Natural killer cell treated with Interleukin-12 subunit alpha and Interleukin-12 subunit beta and Interleukin-15 and Interleukin-18, amount 100 ng/mL, for 72 hours (primary cell): ENCODE measurements around the gene PDZD7. TPM values are rescaled to one million over a fixed set of nuclear protein-coding genes. Genes with fewer than 3 reads are reported as not detected.

Source experiments
- ATAC-seq, 2 donors: fragments of 150-1000 bp; cut with Tn5 transposase in 1 of 2; sonication (Bioruptor Pico), chemical (Tn5 transposase) in 1 of 2; 2 replicates each; pipeline ENCODE4 v1.10.0; 2021
- DNase-seq: peaks from one replicate; pipeline ENCODE4 v3.0.0; 2022; ENCODE audit warnings: low spot score
- H3K27ac Mint-ChIP-seq, 2 donors: 1 replicate in 1 of 2; 2 replicates in 1 of 2; pipeline ENCODE4 v1.8.0; 2022; ENCODE audit warnings: mixed read lengths in 2 of 2, mild to moderate bottlenecking in 1 of 2, moderate library complexity in 1 of 2
- H3K27me3 Mint-ChIP-seq, 2 donors: 1 replicate in 1 of 2; 2 replicates in 1 of 2; pipeline ENCODE4 v1.8.0; 2022; ENCODE audit warnings: mixed read lengths in 2 of 2
- H3K36me3 Mint-ChIP-seq: one replicate; pipeline ENCODE4 v1.8.0; 2022; ENCODE audit warnings: mixed read lengths
- H3K4me1 Mint-ChIP-seq, 2 donors: 1 replicate in 1 of 2; 2 replicates in 1 of 2; pipeline ENCODE4 v1.8.0; 2022; ENCODE audit warnings: low read depth in 2 of 2, mixed read lengths in 2 of 2, mild to moderate bottlenecking in 1 of 2
- H3K4me3 Mint-ChIP-seq: one replicate; pipeline ENCODE4 v1.8.0; 2022; ENCODE audit warnings: mixed read lengths
- H3K9me3 Mint-ChIP-seq: 2 replicates; pipeline ENCODE4 v1.8.0; 2022; ENCODE audit warnings: mixed read lengths
- total RNA-seq, 2 donors: library from RNA; stranded (reverse); gene quantifications; one replicate each; pipeline ENCODE4 v1.2.3, GENCODE V29; 2022

Gene PDZD7
- total RNA-seq = under 1 TPM; 0.17 to 0.62 TPM

DNA sequence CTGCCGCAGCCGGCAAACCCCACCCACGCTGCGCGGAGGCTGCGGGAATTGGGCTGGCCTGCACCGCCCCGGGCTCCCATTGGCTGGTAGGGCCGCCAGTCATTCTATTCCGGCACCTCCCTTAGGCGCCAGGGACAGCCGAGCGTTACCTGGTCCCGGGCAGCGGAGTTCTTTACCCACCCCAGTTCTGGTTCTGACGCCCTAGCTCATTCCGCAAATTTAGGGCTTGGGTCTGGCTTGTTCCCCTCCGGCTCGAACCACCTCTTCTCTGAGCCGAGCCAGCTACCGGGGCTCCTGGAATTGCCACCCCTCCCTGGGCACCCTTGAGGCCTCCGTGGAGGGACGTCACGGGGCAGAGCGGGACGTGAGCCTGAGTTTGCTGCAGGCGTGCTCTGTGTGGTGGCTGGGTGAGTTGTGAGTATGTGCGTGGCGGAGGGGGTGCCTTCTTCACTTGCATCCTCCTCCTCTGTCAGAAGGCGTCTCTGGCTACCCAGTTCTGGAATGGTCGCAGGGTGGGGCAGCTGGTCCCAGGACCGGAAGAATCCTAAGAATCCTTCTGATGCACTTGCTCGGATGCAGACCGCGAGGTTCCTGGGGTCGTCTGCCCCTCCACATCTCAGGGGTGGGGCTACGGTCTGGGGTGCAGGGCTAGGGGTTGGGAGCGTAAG is at the start of gene PDZD7, which contains the start of gene SFXN3:
Gene PDZD7 (minus strand): TSS at position 2 of the 668 bp plus-strand sequence. CDS start 910 bp downstream, outside the sequence.
Gene SFXN3 (plus strand): TSS at position 107 of the 668 bp plus-strand sequence. CDS start 3,461 bp downstream, outside the sequence.
- ATAC-seq = peak; percentile 93 to 95
- no peaks in the 10 kb centered on the region for H3K9me3 Mint-ChIP-seq
- peak within 1 kb of the TSS; percentile 93 for H3K4me3 Mint-ChIP-seq
- H3K27me3 Mint-ChIP-seq = peaks cover 0 to 2% of the 10 kb centered on the region in 2 donors
- peak; percentile 98 for DNase-seq
- H3K4me1 Mint-ChIP-seq = peaks cover 15 to 22% of the 10 kb centered on the region in 2 donors
- H3K36me3 Mint-ChIP-seq = no peaks in the 10 kb centered on the region
- H3K27ac Mint-ChIP-seq = peak within 1 kb of the TSS; percentile 61 to 80

GRCh38 chr10:101079874-101080273 is 48.9 kb upstream of the PDZD7 start:
- ATAC-seq (no peak), DNase-seq (peak; percentile 42)
- H3K4me1 Mint-ChIP-seq = no peaks in the 10 kb centered on the region
- H3K9me3 Mint-ChIP-seq = no peaks in the 10 kb centered on the region
- H3K27ac Mint-ChIP-seq = no peak overlapping the region
- no peak overlapping the region for H3K4me3 Mint-ChIP-seq
- no peaks in the 10 kb centered on the region for H3K36me3 Mint-ChIP-seq
- H3K27me3 Mint-ChIP-seq = peaks cover 50 to 59% of the 10 kb centered on the region in 2 donors

GRCh38 chr10:101076630-101077029 is 45.7 kb upstream of the PDZD7 start:
- Mint-ChIP-seq H3K4me1 (peaks cover 0 to 4% of the 10 kb centered on the region in 2 donors), H3K27ac (no peak overlapping the region), H3K4me3 (no peak overlapping the region), H3K27me3 (peaks cover 53 to 75% of the 10 kb centered on the region in 2 donors), H3K36me3 (no peaks in the 10 kb centered on the region), H3K9me3 (no peaks in the 10 kb centered on the region)
- DNase-seq (no peak), ATAC-seq (no peak)

GRCh38 chr10:101075775-101076174 is 44.8 kb upstream of the PDZD7 start:
- Mint-ChIP-seq H3K4me1 (peaks cover 0 to 4% of the 10 kb centered on the region in 2 donors), H3K9me3 (no peaks in the 10 kb centered on the region), H3K4me3 (no peak overlapping the region), H3K27me3 (peaks cover 47 to 69% of the 10 kb centered on the region in 2 donors), H3K36me3 (no peaks in the 10 kb centered on the region), H3K27ac (no peak overlapping the region)
- ATAC-seq = no peak
- no peak for DNase-seq

- H3K36me3 Mint-ChIP-seq = no peaks in the 10 kb centered on the region
- ATAC-seq = no peak
- no peak for DNase-seq
- no peak overlapping the region for H3K4me3 Mint-ChIP-seq
- H3K4me1 Mint-ChIP-seq = peaks cover 0 to 4% of the 10 kb centered on the region in 2 donors
- peaks cover 40 to 54% of the 10 kb centered on the region in 2 donors for H3K27me3 Mint-ChIP-seq
- H3K27ac Mint-ChIP-seq = no peak overlapping the region
- no peaks in the 10 kb centered on the region for H3K9me3 Mint-ChIP-seq
Measured at GRCh38 chr10:101073631-101074030, 42.7 kb upstream of the PDZD7 start.

DNA sequence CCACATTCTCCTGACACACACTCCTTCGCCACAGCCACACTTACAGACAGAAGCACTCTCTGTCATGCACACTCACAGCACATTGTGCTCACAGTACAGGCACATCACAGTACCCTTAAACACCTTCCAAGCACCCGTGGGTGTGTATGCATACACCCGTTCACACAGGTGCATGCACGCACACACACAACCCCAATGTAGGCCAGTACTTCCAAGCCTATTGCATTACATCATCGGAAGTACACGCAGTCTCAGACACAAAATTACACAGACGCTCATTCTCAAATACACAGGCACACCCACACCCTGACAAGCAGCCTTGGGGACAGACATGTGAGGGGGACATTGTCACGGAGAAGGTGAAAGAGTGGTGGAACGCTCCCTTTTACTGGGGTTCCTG is 42.0 kb upstream of the PDZD7 start:
- H3K4me3 Mint-ChIP-seq = no peak overlapping the region
- no peak overlapping the region for H3K27ac Mint-ChIP-seq
- no peak for DNase-seq
- H3K4me1 Mint-ChIP-seq = peaks cover 0 to 4% of the 10 kb centered on the region in 2 donors
- no peaks in the 10 kb centered on the region for H3K9me3 Mint-ChIP-seq
- no peak for ATAC-seq
- H3K27me3 Mint-ChIP-seq = peaks cover 36 to 47% of the 10 kb centered on the region in 2 donors
- no peaks in the 10 kb centered on the region for H3K36me3 Mint-ChIP-seq

- H3K9me3 Mint-ChIP-seq = no peaks in the 10 kb centered on the region
- peaks cover 34 to 45% of the 10 kb centered on the region in 2 donors for H3K27me3 Mint-ChIP-seq
- H3K4me3 Mint-ChIP-seq = no peak overlapping the region
- H3K27ac Mint-ChIP-seq = no peak overlapping the region
- no peak for DNase-seq
- peaks cover 0 to 4% of the 10 kb centered on the region in 2 donors for H3K4me1 Mint-ChIP-seq
- no peak for ATAC-seq
- H3K36me3 Mint-ChIP-seq = no peaks in the 10 kb centered on the region
Measured at GRCh38 chr10:101071885-101072433, 41.0 kb upstream of the PDZD7 start.

DNA sequence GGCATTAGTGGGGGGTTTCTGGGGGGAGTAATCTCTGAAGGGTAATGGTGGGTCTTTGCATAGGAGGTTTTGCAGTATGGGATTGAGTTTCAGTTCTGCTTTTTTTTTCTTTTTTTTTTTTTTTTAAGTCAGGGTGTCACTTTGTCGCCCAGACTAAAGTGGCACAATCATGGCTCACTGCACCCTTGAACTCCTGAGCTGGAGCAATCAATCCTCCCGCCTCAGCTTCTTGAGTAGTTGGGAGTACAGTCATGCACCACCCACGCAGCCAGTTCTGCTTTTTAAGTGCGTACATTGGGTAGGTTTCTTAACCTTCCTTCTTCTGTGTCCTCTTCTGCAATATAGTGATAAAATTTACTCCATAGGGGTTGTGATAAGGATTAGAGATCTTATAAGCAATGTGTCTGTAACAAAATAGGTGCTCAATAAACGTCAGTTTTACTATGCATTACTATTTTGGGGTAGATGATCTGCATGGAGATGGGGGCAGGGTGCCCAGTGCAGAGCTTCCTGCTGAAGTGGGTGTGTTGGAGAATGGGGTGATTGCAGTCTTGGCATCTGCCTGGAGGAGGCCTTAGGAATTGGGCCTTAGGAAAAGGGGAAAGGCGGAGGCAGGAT is 40.4 kb upstream of the PDZD7 start:
- Mint-ChIP-seq H3K27me3 (peaks cover 33 to 39% of the 10 kb centered on the region in 2 donors), H3K27ac (no peak overlapping the region), H3K4me1 (peaks cover 0 to 4% of the 10 kb centered on the region in 2 donors), H3K36me3 (no peaks in the 10 kb centered on the region), H3K9me3 (no peaks in the 10 kb centered on the region), H3K4me3 (no peak overlapping the region)
- ATAC-seq = no peak
- no peak for DNase-seq

GRCh38 chr10:101070098-101070497 is 39.2 kb upstream of the PDZD7 start:
- H3K27me3 Mint-ChIP-seq = peaks cover 25 to 38% of the 10 kb centered on the region in 2 donors
- ATAC-seq (no peak), DNase-seq (no peak)
- H3K9me3 Mint-ChIP-seq = no peaks in the 10 kb centered on the region
- no peak overlapping the region for H3K4me3 Mint-ChIP-seq
- H3K36me3 Mint-ChIP-seq = no peaks in the 10 kb centered on the region
- H3K27ac Mint-ChIP-seq = peak overlapping the region in 1 of 2 donors; percentile 56
- peaks cover 4 to 7% of the 10 kb centered on the region in 2 donors for H3K4me1 Mint-ChIP-seq

DNA sequence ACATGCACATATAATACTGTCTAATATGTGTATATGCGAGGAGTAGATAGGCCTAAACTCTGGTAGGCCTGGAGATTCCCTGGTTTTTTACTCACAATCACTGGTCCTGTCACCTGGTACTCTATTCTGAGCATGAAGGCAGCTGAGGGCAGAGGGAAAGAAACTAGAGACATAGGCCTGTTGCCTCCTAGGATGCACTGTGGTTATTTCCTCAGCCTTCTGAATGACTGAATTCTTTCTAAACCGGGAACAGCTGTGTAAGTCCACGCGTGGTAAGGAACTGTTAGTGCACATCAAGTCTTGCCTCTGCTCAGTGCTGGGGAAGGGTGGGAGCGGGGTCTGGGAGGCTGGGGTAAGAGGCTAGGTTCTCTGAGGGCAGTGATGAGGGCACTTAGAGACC is 38.5 kb upstream of the PDZD7 start:
- Mint-ChIP-seq H3K4me1 (peaks cover 4 to 7% of the 10 kb centered on the region in 2 donors), H3K4me3 (no peak overlapping the region), H3K9me3 (no peaks in the 10 kb centered on the region), H3K27me3 (peaks cover 29 to 43% of the 10 kb centered on the region in 2 donors), H3K36me3 (no peaks in the 10 kb centered on the region), H3K27ac (no peak overlapping the region)
- no peak for DNase-seq
- no peak for ATAC-seq

GRCh38 chr10:101067356-101068083 is 36.6 kb upstream of the PDZD7 start:
- H3K36me3 Mint-ChIP-seq = no peaks in the 10 kb centered on the region
- no peaks in the 10 kb centered on the region for H3K9me3 Mint-ChIP-seq
- ATAC-seq (peak; percentile 73 to 74), DNase-seq (peak; percentile 80)
- peaks cover 5 to 11% of the 10 kb centered on the region in 2 donors for H3K4me1 Mint-ChIP-seq
- peak overlapping the region; percentile 80 for H3K4me3 Mint-ChIP-seq
- H3K27ac Mint-ChIP-seq = no peak overlapping the region
- peaks cover 21 to 30% of the 10 kb centered on the region in 2 donors for H3K27me3 Mint-ChIP-seq

DNA sequence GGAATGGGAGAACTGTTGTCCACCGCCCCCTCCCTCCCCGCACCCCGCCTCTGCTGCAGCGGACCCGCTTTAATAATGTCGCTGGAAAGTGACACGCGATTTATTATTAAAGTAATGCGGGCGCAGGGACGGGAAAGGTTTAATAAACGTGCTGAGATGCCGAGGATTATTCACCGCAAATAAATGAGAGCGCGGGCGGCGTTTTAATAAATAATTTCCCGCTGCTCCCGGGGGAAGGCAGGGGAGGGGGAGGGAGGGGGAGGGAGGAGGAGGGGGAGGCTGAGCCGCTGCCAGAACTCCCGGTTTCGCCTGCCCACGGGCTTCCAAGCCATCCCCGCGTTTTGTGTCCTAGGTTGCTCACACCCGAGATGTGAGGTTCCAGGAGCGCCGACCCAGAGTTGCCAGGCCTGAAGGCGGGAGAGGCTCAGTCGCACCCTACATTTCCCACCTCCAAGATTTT is 36.0 kb upstream of the PDZD7 start:
- H3K4me1 Mint-ChIP-seq = peaks cover 8 to 13% of the 10 kb centered on the region in 2 donors
- H3K36me3 Mint-ChIP-seq = no peaks in the 10 kb centered on the region
- H3K27me3 Mint-ChIP-seq = peaks cover 18 to 24% of the 10 kb centered on the region in 2 donors
- no peak for DNase-seq
- no peaks in the 10 kb centered on the region for H3K9me3 Mint-ChIP-seq
- no peak overlapping the region for H3K27ac Mint-ChIP-seq
- ATAC-seq = no peak
- H3K4me3 Mint-ChIP-seq = peak overlapping the region; percentile 80

DNA sequence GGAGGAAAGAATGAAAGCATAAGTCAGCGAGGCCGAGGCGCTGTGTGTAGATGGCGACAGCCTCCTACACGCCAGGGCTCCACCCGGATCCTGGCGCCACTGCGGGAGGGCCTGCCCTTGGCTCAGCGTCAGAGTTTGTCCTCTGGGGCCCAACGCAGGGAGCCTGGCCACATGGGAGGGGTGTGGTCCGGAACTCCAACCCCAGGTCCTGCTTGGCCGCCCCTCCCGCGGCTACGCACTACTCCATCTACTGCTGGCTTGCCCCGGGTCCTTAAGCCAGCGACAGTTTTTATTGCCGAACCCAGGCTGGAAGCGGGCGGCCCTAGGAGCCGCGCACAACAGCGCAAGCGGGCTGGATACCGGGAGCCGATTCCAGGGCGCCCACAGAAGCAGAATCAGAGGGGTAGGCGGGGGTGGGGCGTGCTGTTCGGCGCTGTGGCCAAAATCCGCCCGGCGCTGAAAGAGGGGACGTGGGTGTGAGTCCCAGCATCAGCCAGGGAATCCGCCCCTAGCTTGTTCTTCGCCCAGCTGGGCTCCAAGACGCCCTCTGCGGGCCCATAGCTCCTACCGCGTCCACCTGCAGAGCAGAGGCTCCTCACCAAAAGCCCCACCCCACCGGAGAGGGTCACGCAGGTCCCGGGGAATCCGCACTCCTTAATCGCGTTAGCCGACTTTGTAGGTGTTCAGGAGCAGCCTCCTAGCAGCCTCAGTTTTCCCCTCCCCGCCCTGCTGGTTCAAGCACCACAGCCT is 35.4 kb upstream of the PDZD7 start:
- Mint-ChIP-seq H3K27ac (no peak overlapping the region), H3K36me3 (no peaks in the 10 kb centered on the region), H3K9me3 (no peaks in the 10 kb centered on the region), H3K27me3 (peaks cover 14 to 20% of the 10 kb centered on the region in 2 donors), H3K4me3 (peak overlapping the region; percentile 34), H3K4me1 (peaks cover 10 to 14% of the 10 kb centered on the region in 2 donors)
- no peak for DNase-seq
- ATAC-seq = no peak
